Colon (tissue), 2 donors: ENCODE data around the gene FMNL1.

Experiments used
- FAIRE-seq: peaks from 2 replicates; lab custom pipeline; 2012; peaks lifted over from hg19 to GRCh38; lab: Jason Lieb, UNC
- donor health status: control.
- donor health status: control.

The FMNL1 gene

DNA sequence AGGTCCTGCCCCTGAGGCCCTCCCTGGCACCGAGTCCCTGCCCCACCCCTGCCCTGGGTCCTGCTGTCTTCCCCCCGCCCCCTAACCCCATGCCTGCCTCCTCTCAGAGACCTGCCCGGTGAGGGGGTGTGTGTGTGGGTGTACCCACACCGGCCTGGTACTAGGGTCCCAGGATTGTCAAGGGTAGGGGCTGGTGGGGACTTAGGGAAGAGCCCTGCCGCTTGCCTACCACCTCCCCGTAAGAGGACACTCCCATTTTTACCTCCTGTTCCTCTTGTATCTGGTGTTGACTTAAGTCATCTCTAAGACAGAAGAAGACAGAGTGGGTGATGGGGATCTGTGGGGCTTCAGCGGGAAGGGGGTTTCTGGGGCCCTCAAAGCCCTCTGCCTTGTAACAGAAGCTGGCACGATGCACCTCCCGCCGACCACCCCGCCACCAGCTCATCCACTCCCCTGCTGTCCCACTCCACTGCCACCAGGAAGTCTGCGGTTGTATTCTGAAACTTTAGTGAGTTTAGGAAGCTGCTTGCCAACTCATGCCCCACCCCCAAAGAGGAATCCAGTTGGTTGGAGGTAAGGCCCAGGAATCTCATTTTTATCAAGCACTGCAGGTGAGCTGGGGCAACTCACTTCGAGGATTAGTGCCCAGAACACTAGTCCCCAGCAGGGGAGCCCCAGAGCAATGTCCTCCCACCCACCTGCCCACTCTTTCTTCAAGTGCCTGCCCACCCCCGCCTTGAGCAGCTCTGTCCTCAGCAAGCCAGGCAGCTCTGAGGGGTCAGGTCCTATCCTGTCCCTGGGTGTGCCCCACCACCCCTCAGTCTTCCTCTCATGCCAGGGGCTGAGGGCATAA is 34.7 kb downstream of the FMNL1 start:
- FAIRE-seq: no peak

DNA sequence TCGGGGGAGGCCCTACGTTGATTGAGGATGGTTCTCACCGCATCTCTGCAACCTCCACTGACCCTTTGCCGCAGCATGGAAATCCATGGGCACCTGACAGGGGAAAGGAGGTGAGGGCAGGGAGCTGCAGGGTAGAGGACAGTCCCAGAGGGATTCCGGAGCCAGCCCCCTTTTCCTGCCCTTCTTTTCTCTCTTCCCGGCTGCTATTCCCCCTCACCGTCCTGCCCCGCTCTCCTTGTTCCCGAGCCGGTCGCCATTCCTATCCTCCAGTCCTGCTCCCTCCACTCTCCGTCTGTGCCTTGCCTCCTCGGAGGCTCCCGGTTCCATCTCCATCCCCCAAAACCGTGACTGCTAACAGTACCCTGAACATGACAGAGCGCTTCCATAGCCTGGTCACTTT is 35.4 kb downstream of the FMNL1 start:
- no peak for FAIRE-seq

- FAIRE-seq: no peak
Observed at GRCh38 chr17:45258981-45259380, 37.3 kb downstream of the FMNL1 start.

DNA sequence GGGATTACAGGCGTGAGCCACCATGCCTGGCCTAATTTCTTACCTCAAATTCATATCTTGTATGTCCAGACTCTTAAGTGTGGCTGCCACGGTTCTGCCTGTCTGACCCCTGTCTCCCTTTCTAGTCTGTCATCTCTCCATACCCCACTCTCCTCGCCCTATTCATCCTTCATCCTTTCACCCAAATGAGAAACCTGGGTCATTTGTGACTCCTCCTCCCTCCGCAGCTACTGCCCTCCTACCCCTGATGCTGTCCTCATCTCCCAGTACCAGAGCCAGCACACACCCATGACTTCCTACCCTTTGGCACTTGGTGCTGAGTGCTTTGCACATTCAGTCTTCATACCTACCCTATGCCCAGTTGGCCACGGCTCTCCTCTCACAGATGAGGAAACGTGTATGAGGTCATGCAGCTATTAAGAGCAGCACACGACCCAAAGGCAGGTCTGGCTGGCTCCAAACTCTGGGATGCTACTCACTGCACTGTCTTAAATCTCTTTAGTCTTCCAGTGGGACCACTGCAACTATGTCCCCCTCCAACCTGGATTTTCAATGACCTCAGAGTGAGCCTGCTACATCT is 38.6 kb downstream of the FMNL1 start:
- FAIRE-seq: no peak

GRCh38 chr17:45261577-45262515 is 40.2 kb downstream of the FMNL1 start, which contains the start of gene SPATA32:
Gene SPATA32, minus strand, starts transcription at chr17:45262094. Its CDS starts 78 bp downstream, at chr17:45262016.
- FAIRE-seq: no peak

GRCh38 chr17:45262516-45263476 is 41.1 kb downstream of the FMNL1 start:
- no peak for FAIRE-seq

DNA sequence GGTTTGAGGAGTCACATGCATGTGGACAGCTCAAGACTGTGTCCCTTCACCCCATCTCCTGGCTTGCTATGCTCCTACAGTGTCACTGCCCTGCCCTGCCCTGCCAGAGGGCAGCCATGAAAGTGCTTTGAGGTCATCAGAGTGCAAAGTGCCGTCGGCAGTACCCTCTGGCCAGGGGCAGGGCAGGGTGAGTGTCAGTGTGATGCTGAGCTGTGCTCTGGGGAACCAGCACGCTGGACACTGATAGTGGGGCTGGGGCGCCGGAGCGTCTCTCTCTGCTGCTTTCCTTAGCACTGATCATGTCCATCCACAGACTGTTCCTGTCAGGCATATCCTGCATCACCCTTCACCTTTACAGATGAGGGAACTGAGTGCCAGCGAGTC is 41.8 kb downstream of the FMNL1 start:
- no peak for FAIRE-seq

DNA sequence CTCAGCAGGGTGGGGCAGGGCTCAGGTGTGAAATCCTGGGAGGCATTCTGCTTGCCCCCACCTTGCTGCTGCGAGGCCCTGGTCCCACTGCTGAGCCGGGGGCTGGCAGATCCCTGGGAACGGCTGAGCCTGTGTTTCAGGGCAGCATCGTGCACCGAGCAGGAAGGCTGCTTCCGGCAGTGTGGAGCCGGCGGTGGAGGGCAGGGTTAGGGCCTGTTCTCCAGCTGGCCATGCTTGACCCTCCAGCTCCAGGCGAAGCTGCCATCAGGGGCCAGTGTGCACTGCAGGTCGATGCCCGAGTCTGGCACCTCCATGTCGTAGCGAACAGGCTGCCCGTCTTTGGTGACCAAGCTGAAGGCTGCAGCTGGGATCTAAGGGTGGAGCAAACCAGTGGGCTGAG is 42.7 kb downstream of the FMNL1 start:
- no peak for FAIRE-seq

DNA sequence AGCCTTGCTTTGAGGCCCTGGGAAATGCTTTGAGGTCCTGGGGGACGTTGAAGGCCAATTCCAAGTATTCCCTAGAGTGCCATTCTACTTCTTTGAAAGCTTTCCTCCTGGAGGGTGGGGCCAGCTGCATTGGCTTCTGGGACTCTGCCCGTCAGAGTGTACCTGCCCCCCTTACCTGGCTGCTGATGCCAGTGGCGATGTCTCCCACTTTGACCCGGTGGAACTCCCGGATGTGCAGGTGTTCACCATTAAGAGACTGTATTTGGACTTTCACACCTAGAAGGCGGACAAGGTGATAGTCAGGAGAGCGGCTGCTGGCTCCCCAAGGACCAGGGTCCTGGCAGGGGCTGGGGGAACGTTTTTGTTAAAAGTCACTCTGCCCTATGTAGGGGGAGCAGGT is 43.3 kb downstream of the FMNL1 start:
- FAIRE-seq: no peak

DNA sequence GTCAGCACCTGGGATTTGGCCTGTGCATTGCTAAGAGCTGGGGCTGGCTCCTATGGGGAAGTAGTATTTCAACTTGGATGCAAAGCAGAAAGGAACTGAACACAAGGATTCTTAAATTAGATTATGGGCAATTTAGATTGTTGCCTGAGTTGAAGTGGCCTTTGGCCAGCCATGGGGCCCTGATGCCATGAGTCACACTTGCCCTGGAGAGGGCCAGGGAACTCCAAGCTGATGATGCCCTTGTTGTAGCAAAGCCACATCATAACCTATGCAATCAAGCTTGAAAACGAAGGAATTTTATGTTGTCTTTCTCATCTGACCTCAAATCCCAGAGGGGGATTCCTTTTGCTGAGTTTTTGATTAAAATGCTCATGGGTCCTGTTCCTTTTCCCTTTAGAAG is 44.1 kb downstream of the FMNL1 start:
- no peak for FAIRE-seq

DNA sequence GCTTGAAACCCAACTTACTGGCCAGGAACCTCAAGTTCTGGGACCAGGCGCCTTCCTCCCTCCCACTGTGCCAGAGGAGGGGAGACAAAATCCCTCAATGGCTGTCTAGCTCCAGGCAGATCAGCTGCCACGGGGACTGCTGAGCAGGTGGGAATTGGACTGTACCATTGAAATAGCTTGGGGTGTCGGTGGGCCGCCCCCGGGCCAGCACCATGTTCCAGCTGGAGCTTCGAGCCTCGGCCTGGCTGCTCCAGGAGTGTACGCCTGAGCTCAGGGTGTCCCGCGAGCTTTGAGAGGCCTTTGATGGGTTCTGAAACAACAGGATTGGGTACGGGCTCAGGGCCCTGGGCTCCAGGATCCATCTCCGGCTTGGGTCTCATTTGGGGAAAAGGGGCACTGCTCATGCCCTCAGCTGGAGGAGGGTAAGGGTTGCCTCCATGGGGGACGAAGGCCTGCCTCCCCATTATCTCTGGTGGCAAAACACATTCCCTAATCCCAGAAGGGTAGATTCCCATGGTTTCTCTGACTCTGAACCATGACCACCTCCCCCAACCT is 44.8 kb downstream of the FMNL1 start:
- no peak for FAIRE-seq

DNA sequence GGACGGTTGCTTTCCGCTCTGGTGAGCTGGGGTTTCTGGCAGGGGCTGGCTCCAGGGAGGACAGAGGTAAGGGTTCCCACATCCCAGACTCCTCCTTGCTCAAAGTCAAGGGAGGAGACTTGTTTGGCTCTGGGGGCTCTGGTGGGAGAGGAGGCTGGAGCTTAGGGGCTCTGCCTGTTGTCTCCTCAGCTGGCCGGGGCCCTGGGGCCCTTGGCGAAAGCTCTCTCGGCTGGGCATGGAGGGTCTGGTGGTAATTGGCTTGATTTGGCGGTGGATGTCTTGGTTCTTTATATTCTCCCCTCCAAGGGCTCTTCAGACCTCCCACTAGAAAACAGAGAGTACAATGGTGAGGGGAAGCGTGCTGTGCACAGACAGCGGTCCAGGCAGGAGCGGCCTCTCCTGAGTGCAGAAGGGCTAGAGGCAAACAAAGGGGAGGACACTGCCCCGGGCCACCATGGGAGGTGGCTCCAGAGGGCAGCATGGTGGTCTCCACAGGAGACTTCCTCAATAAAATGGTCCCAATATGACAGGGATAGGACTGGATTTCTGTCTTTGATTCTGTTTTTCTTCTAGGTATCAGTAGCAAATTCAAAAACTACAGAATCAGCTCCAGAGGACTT is 45.9 kb downstream of the FMNL1 start:
- no peak for FAIRE-seq

DNA sequence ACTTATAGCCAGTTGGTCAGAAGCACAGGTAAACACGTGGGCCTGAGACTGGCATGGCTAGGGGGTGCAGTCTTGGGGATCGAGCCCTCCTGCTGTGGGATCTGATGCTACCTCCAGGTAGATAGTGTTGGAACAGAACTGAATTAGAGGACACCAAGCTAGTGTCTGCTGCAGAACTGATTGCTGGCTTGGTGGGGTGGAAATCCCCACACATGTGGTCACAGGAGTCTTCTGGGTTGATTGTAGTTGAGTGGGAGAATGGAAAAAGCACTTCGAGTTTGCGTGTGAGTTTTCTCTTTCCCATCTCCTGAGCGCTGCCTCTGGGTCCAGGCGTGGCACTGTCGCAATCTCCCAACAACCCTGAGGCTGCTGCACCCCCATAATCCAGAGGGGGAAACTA is 48.2 kb downstream of the FMNL1 start:
- FAIRE-seq: no peak

- no peak for FAIRE-seq
Observed at GRCh38 chr17:45270828-45271418, 49.2 kb downstream of the FMNL1 start.

DNA sequence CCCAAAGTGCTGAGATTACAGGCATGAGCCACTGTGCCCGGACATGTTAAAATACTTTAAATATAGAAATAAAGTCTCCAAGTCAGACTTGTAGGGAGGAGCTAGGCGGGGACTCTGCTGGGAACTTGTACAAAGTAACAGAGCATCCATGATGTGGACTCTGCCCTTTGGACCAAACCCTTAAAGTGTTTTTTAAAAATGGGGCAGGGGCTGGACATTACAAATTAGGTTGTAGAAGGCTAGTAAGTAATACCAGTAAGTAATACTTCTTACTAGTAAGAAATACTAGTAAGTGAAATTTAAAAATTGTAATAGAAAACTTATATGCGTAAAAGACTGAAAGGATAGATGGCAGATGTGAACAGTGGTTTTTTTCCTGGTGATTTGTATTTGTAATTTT is 49.9 kb downstream of the FMNL1 start:
- no peak for FAIRE-seq

- FAIRE-seq: no peak
Observed at GRCh38 chr17:45273551-45273957, 51.9 kb downstream of the FMNL1 start.

GRCh38 chr17:45274033-45274432 is 52.3 kb downstream of the FMNL1 start:
- no peak for FAIRE-seq

- no peak for FAIRE-seq
Observed at GRCh38 chr17:45276031-45276430, 54.3 kb downstream of the FMNL1 start.

- no peak for FAIRE-seq
Observed at GRCh38 chr17:45277216-45277849, 55.6 kb downstream of the FMNL1 start.

GRCh38 chr17:45277992-45278391 is 56.3 kb downstream of the FMNL1 start:
- FAIRE-seq: no peak
